GM19240 (cell line): Measurements from ENCODE around the gene ITCH.
A peak's percentile ranks its signal among the peaks of the same experiment; 100 is the strongest.
"Not testable (repeated sequence)": the region's sequence is repeated elsewhere in the genome, so short reads cannot be mapped to it uniquely, and the experiment has no call there.

ENCODE experiments used
- DNase-seq: peaks from one replicate; pipeline ENCODE4 v3.0.0; 2011; ENCODE audit warnings: low spot score; ENCODE audit not compliant: insufficient read length

ITCH gene

DNA sequence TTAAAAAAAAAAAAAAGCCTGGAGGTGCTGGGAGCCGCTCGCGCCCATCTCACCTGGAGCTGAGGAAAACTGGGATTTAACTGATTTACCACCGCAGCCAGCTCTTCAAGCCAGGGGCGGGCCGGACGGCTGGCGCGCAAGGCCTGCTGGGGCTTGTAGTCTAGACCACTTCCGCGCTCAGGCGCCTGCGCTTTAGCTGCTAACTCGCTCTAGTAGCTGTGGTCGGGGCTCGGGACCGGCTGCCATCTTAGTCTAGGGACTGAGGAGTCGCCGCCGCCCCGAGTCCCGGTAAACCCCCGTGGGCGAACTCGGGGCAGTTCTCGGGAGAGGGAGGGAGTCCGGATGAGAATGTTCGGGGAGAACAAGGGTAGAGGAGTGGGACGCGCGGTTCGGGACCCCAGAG, at the start of gene ITCH:
TSS of gene ITCH (plus strand) at position 212 of the 403 bp plus-strand sequence. CDS start 30,539 bp downstream, outside the sequence.
- DNase-seq: peak; percentile 94

DNA sequence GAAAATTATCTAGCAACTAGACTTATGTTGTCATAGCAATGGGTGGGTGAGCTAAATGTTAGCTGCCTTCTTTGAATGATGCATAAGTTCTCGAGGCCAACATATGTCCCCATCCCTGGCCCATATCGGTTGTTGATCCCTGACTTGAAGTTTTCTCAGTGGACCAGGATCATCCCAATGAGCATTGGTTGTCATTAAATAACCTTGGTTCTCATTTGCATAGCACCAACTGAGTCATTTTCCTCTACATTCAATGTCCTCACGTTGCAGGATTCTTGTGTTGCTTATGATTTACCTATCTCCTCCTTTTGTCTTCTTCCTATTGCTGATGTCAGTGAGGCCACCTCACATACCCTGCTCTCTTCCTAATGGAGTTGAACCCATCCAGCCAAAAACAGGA, 47.8 kb upstream of the ITCH start:
- no peak for DNase-seq

DNA sequence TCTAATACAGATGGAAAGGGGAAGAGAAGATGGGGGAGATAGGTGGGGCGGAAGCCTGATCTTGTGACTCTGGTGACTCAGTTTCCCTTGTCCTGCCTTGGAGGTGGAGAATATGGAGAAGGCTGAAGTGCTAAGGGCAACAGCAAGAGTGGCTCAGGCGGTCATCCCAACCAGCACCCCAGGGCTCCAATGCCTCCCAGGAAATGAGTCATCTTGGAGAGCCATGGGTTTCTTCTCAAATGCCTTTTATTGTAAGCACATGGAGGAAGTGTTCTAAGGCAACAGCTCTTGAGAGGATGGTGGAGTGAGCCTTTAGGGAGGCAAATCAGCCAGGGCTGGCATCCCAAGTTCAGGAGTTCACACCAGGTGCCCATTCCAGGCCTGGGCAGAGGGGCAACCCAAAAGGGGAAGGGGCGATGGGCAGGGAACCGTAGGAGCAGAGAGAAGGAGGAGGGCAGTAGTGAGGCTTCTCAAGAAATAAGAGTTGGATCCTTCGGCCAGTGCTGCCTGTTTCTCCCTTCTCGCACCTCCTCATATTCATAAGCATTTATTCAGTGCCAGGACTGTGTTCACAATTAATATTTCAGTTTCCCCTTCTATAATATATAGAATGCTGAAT, 46.8 kb upstream of the ITCH start:
- DNase-seq: no peak

DNA sequence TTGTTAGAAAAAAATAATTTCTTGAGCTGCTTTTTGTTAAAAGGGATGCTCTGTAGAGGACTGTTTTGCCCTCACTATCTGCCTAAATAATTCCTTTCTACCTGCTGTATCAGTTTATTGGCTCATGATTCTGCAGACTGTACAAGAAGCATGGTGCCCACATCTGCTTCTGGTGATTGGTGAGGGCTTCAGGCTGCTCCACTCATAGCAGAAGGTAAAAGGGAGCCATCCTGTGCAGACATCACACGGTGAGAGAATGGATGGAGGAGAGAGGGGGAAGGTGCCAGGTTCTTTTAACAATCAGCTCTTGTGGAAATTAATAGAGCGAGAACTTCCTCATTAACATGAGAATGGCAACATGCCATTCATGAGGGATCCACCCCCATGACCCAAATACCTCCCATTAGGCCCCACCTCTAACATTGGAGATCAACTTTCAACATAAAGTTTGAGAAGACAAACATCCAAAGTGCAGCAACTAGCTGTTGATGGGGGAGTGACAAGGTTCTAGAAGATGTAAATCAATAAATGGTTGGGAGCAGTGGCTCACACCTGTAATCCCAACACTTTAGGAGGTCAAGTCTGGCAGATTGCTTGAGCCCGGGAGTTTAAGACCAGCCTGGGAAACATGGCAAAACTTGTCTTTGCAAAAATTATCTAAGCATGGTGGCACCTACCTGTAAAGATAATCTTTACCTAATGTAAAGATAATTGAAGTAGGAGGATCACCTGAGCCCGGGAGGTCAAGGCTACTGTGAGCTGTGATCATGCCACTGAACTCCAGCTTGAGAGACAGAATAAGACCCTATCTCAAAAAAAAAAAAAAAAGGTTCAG, 44.2 kb upstream of the ITCH start:
- DNase-seq: no peak

DNA sequence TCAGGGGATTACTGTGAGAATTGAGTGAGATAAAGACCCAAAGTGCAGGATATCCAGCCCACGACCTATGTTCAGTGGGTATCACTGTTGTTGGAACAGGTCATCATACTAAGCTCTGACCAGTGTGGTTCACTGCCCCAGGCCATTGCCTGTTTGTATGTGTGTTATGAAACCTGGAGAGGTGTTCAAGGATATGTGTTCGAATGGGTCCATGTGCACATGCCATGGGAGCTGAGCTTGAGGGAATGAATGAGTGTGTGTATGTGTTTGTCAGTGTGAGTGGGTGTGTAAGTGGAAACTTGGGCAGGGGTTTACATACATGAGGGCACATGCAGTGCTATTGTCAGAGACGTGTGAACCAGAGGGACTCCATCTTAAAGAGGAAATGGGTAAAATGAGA, 42.2 kb upstream of the ITCH start:
- no peak for DNase-seq

DNA sequence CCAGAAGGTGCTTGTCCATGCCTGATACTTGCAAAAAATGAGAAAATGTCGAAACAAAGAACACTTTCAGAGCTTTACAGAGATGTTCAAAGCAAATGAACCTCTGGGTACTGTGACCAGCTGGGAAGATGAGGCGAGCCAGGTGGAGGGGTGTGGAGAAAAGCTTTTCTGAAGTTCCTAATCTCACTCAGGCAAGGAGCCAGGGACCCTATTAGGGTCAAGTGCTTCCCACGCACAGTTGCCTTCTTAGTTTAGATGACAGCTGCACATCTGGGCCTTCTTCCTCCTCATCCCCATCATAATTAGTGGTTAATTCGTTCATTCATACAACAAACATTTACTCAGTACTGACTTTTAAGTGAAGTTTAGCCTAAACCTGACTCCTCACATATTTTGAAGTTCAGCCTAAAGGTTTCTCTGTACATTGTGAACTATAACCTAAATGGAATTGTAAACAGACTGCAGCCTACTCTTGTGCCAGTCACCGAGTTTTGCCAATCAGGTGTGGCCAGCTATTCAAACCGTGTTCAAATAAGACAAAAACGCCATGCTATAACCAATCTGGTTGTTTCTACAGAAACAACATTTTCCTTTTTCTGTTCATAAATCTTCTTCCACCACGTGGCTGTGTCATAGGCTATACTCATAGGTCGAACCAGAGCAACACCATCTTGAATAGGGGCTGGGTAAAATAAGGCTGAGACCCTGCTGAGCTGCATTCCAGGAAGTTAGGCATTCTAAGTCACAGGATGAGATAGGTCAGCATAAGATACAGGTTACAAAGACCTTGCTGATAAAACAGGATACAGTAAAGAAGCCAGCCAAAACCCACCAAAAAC, 40.6 kb upstream of the ITCH start:
- DNase-seq: no peak

DNA sequence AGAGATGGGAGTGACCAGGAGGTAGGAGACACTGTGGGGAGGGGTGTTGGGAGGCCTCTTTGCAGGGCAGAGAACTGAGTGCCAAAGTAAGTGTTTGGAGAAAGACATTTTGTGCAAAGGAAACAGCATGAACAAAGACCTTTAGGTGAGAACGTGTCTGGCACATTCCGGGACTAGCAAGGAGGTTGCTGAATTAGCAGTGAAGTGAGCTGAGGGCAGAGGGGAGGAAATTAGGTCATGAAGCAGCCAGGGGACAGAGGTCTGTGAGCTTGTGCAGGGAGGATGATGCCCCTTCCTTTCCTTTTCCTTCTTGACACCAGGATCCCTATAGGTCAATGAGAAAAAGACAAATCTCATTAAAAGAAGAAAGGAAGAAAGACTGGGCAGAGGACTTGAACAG, 38.5 kb upstream of the ITCH start:
- DNase-seq: no peak

DNA sequence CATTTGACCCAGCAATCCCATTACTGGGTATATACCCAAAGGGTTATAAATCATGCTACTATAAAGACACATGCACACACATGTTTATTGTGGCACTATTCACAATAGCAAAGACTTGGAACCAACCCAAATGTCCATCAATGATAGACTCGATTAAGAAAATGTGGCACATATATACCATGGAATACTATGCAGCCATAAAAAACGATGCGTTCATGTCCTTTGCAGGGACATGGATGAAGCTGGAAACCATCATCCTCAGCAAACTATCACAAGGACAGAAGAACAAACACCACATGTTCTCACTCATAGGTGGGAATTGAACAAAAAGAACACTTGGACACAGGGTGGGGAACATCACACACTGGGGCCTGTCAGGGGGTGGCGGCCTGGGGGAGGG, 34.9 kb upstream of the ITCH start:
- not testable (repeated sequence) for DNase-seq

DNA sequence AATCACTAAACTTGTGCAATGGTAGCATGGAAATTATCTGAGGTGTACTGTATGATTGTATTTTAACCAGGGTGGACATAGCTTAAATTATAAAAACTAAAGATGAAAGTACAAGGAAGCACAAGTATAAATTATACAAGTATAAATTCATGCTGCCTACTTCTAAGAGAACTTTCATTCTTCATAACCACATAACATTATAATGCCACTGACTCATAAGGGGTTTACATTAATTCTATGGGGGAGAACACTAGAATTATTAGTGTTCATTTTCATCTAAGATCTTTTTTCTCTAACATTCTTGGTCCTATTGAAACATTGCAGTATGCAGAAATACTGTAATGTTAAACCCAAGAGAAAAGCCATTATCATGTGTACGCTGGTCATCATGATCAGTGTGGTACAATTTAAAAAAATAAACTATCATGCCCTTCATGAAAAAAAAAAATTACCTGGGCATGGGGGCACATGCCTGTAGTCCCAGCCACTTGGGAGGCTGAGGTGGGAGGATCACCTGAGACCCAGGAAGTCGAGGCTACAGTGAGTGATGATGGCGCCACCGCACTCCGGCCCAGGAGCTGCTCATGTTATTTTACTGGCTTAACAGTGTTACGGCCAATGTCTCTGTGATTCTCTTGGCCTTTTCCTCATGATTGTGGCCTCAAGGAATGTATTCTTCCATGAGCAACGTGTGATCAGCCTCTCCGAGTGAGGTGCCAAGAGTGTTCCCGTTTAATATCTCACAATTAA, 34.0 kb upstream of the ITCH start:
- no peak for DNase-seq

DNA sequence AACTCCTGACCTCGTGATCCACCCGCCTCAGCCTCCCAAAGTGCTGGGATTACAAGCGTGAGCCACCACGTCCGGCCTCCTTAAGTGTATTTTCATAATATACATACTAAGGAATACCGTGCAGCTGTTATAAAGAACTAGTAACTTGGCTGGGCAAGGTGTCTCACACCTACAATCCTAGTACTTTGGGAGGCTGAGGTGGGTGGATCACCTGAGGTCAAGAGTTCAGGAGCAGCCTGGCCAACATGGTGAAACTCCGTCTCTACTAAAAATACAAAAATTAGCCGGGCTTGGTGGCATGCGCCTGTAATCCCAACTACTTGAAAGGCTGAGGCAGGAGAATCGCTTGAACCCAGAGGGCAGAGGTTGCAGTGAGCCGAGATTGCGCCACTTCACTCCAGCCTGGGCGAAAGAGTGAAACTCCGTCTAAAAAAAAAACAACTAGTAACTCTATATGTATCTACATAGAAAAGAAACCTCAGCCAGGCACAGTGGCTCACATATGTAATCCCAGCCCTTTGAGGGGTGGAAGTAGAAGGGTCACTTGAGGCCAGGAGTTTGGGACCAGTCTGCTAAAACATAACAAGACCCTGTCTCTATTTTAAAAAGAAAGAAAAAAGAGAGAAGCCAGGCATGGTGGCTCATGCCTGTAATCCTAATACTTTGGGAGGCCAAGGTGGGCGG, 32.1 kb upstream of the ITCH start:
- DNase-seq: not testable (repeated sequence)

DNA sequence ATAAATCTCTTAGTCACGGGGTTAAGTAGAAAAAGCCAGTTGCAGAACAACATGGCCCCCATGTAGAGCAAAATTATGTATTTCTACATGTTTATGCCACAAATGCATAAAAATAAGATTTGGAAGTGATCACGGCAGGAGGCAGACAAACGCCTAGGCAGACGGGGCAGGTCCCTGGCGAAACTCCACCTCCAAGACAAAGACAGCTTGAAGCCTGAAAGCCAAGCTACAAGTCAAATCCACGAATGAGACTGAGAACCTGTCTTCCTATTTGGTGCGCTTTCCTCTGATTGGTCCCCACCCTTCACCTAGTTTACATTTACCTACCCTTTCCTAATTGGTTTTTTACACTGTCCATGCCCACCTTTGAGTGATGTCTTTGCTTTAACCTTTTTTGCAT, 31.2 kb upstream of the ITCH start:
- no peak for DNase-seq

DNA sequence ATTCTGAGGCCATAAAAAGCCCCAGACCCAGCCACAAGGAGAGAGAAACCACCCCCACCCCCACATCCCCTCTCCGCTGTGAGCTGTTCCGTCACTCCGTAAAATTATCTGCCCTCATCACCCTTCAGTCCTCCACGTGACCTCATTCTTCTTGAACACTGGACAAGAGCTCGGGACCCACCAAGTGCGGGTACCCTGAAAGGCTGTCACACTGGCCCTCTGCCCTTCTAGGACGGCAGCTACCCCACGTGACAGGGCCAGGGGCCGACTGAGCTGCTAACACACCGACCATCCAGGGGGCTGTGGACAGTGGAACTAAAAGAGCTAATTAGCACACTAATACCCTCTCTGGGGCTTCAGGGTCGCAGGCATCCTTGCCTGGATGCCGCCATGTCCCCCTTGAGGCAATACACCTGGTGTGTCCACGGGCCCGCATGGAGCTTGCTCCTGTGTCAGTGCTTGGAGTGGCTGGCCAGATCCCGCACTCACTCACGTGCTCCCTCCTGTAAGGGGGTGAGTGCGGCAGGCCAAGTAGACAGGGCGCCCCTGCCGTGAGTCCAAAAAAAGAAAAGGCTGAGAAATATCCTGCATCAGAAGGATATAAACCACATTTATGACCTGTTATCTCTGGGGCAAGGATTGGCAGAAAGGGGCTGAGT, 30.7 kb upstream of the ITCH start:
- no peak for DNase-seq

DNA sequence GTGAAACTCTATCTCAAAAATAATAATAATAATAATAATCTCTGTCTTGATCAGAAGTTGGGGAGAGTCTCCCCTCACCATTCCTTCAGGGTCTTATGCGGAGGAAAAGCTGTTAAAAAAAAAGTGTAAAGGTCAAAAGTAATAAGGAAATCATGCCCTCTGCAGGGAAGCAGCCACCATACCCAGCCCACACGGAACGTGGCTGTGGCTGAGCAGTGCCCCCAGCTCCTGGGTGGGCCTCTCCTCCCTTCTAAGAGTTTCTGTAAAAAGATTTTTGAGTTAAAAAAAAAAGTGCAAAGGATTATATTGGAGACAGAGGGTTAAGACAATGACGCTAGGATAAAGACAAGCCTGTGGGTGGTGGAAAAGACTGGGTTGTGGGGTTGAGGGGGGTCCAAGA, 29.3 kb upstream of the ITCH start:
- no peak for DNase-seq

DNA sequence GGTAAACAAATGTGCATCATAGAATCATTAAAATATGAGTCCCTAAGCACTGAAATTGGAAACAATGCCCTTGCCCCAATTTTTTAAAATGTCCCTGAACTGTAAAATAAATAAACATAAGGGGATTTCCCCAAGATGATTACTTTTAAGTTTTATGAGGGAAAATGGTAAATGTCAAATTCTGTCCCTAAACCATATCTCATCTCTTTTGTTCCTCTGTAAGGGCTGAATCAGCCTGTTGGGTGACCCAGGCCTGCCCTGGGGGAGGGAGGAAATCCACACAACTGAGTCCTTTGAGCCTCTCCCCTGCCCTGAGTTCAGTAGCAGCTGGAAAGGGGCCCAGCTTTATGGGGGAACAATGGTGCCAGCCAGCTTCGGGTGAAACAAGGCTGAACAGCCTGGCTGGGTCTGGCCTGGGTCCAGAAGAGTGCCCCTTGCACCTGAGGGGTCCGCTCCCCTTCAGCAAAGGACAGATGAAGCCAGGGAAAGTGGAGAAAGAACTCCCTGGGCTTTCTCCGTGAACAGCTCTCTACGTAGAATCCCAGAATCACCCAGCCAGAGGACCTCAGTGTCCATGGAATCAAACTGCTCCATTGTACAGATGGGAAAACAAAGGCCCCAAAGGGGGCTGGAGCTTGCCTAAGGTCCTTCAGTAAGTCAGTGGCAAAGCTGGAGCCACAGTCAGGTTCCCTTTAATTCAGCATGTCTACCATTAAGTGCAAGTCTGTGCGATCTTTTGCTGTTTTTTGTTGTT, 28.2 kb upstream of the ITCH start:
- DNase-seq: no peak

DNA sequence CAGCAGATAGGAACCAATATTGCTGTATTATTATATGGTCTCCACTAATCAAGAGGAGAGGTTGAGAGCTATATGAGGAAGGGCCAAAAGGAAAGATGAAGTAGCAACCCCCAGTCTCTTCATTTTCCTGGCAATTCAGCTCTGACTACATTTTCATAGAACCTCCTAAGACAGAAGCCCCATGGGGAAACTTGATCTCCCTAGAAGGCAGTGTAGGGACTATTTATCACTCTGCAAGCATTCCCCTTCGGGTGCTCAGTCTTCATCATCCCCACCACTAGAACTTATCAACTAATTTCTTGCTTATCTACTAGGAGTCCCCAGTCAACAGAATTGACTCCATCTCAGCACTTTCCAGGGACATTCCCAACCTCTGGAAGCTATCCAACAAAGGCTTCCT, 25.5 kb upstream of the ITCH start:
- no peak for DNase-seq

DNA sequence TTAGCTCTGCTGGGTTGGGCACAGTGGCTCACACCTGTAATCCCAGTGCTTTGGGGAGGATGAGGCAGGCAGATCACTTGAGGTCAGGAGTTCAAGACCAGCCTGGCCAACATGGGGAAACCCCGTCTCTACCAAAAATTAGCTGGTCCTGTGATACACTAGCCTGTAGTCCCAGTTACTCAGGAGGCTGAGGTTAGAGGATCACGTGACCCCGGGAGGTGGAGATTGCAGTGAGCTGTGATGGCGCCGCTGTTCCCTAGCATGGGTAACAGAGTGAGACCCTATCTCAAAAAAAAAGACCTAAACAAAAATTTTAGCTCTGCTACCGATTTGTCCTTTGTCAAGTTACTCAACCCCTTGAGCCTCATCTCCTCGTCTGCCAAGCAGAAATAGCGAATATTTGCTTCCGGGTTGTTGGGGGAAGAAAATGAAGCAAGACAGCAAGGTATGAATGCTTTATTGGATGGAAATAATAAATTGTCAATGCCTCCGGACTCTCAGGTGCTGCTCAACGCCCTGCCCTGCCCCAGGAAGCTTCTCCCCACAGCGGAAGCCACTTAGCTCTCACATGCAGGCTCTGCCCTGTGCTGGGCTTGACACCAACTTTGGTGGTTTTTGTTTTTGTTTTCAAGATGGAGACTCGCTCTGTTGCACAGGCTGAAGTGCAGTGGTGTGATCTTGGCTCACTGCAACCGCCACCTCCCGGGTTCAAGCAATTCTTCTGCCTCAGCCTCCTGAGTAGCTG, 24.9 kb upstream of the ITCH start:
- no peak for DNase-seq

DNA sequence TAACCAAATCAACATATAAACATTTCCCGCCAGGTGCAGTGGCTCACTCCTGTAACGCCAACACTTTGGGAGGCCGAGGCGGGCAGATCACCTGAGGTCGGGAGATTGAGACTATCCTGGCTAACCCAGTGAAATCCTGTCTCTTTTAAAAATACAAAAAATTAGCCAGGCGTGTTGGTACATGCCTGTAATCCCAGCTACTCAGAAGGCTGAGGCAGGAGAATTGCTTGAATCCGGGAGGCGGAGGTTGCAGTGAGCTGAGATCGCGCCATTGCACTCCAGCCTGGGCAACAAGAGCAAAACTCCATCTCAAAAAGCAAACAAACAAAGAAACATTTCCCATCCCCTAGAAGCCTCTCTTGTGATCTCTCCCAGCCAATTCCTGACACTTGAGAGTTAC, 22.3 kb upstream of the ITCH start:
- not testable (repeated sequence) for DNase-seq

DNA sequence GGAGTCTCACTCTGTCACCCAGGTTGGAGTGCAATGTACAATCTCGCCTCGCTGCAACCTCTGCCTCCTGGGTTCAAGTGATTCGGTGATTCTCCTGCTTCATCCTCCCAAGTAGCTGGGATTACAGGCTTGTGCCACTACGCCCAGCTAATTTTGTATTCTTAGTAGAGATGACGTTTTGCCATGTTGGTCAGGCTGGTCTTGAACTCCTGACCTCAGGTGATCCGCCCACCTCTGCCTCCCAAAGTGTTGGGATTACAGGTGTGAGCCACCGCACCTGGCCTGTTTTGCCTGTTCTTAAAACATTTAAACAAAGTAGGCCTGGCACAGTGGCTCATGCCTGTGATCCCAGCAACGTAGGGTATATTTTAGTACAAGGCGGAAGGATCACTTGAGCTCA, 21.9 kb upstream of the ITCH start:
- not testable (repeated sequence) for DNase-seq
